Neural progenitor cell (in vitro differentiated cells): ENCODE measurements around the gene NKAIN4. TPM values are rescaled to one million over a fixed set of nuclear protein-coding genes. Genes with fewer than 3 reads are reported as not detected.

Source experiments
- DNase-seq: peaks from one replicate; pipeline ENCODE4 v3.0.0-alpha.2; 2016; ENCODE audit warnings: low spot score
- H2AFZ ChIP-seq: fragments of 200-600 bp; sonication (generic); replicated peaks from 2 replicates; pipeline ENCODE4 v1.6.1; 2016; ENCODE audit warnings: antibody characterized with exemption
- H3F3A ChIP-seq: fragments of 200-600 bp; sonication (generic); 2 replicates; pipeline ENCODE4 v1.6.1; 2016; ENCODE audit warnings: antibody characterized with exemption, low read depth
- H3K27ac ChIP-seq: fragments of 200-600 bp; sonication (generic); 2 replicates; pipeline ENCODE4 v1.5.1; 2016; ENCODE audit warnings: mild to moderate bottlenecking
- H3K27me3 ChIP-seq: fragments of 200-600 bp; sonication (generic); 2 replicates; pipeline ENCODE4 v1.6.1; 2016; ENCODE audit warnings: mild to moderate bottlenecking, moderate library complexity
- H3K36me3 ChIP-seq: fragments of 200-600 bp; sonication (generic); 2 replicates; pipeline ENCODE4 v1.5.1; 2016
- H3K4me1 ChIP-seq: fragments of 200-600 bp; sonication (generic); 2 replicates; pipeline ENCODE4 v1.6.1; 2016; ENCODE audit warnings: mixed run types
- H3K4me2 ChIP-seq: fragments of 200-600 bp; sonication (generic); 2 replicates; pipeline ENCODE4 v1.6.1; 2016
- H3K4me3 ChIP-seq: fragments of 200-600 bp; sonication (generic); 2 replicates; pipeline ENCODE4 v1.5.1; 2016
- H3K79me2 ChIP-seq: fragments of 200-600 bp; sonication (generic); 2 replicates; pipeline ENCODE4 v1.6.1; 2016; ENCODE audit warnings: low read depth
- H3K9ac ChIP-seq: fragments of 200-600 bp; sonication (generic); 2 replicates; pipeline ENCODE4 v1.6.1; 2016
- H3K9me3 ChIP-seq: fragments of 200-600 bp; sonication (generic); 2 replicates; pipeline ENCODE4 v1.5.1; 2016; ENCODE audit warnings: low read depth
- H4K20me1 ChIP-seq: fragments of 200-600 bp; sonication (generic); 2 replicates; pipeline ENCODE4 v1.6.1; 2016; ENCODE audit warnings: low read depth
- H3K27ac Mint-ChIP-seq: 3 replicates; pipeline ENCODE4 v1.8.0; 2021; ENCODE audit warnings: mixed read lengths
- H3K27me3 Mint-ChIP-seq: 2 replicates; pipeline ENCODE4 v1.8.0; 2022; ENCODE audit warnings: low read depth, mild to moderate bottlenecking, inconsistent platforms, moderate library complexity, mixed read lengths; ENCODE audit not compliant: insufficient read depth
- H3K36me3 Mint-ChIP-seq: 3 replicates; pipeline ENCODE4 v1.8.0; 2021; ENCODE audit warnings: mixed read lengths
- H3K4me1 Mint-ChIP-seq: 3 replicates; pipeline ENCODE4 v1.8.0; 2021; ENCODE audit warnings: mixed read lengths
- H3K4me3 Mint-ChIP-seq: 3 replicates; pipeline ENCODE4 v1.8.0; 2021; ENCODE audit warnings: mild to moderate bottlenecking, moderate library complexity, mixed read lengths
- H3K9me3 Mint-ChIP-seq: 3 replicates; pipeline ENCODE4 v1.8.0; 2020; ENCODE audit warnings: mixed read lengths
- CTCF ChIP-seq: fragments of 200-600 bp; sonication (generic); IDR thresholded peaks from 2 replicates; pipeline ENCODE4 v1.5.1; 2017; ENCODE audit warnings: antibody characterized with exemption, mild to moderate bottlenecking
- EZH2 ChIP-seq: fragments of 200-600 bp; sonication (generic); IDR thresholded peaks from 2 replicates; pipeline ENCODE4 v1.6.1; 2017; ENCODE audit warnings: antibody characterized with exemption, mild to moderate bottlenecking, moderate library complexity
- EZH2phosphoT487 ChIP-seq: fragments of 200-600 bp; sonication (generic); IDR thresholded peaks from 2 replicates; pipeline ENCODE4 v1.6.1; 2017; ENCODE audit warnings: antibody characterized with exemption
- total RNA-seq: library from RNA; depleted of rRNA; stranded (reverse); fragments of >200 nt; gene quantifications from 2 replicates; pipeline ENCODE4 v1.2.3, GENCODE V29; 2015; ENCODE audit warnings: low replicate concordance

NKAIN4 gene
- total RNA-seq, 1 donor from 2014 or later, result 9.7 TPM

GRCh38 chr20:63264000-63264399 lies 9.7 kb upstream of the NKAIN4 start:
- Histone ChIP-seq H3K4me3 (no peak overlapping the region), H3K27me3 (no peaks in the 10 kb centered on the region), H3K9me3 (no peaks in the 10 kb centered on the region), H3K27ac (no peak overlapping the region), H4K20me1 (no peaks in the 10 kb centered on the region), H3K4me1 (peaks cover 22% of the 10 kb centered on the region), H3F3A (peaks cover 13% of the 10 kb centered on the region), H2AFZ (no peak overlapping the region), H3K79me2 (no peaks in the 10 kb centered on the region), H3K36me3 (no peaks in the 10 kb centered on the region), H3K9ac (no peak overlapping the region), H3K4me2 (no peak overlapping the region)
- no peak for DNase-seq
- H3K36me3 Mint-ChIP-seq, result no peaks in the 10 kb centered on the region
- H3K4me1 Mint-ChIP-seq, result peaks cover 77% of the 10 kb centered on the region
- peaks cover 17% of the 10 kb centered on the region for H3K27me3 Mint-ChIP-seq
- TF ChIP-seq EZH2phosphoT487 (no peak), EZH2 (no peak), CTCF (no peak)
- H3K27ac Mint-ChIP-seq, result peak overlapping the region; percentile 95
- no peak overlapping the region for H3K4me3 Mint-ChIP-seq
- H3K9me3 Mint-ChIP-seq, result no peaks in the 10 kb centered on the region

GRCh38 chr20:63262836-63263235 lies 8.6 kb upstream of the NKAIN4 start:
- Histone ChIP-seq H3K27ac (no peak overlapping the region), H3K9me3 (no peaks in the 10 kb centered on the region), H3K36me3 (no peaks in the 10 kb centered on the region), H3K4me3 (no peak overlapping the region), H3F3A (peaks cover 13% of the 10 kb centered on the region), H3K4me2 (no peak overlapping the region), H3K27me3 (no peaks in the 10 kb centered on the region), H3K9ac (no peak overlapping the region), H3K79me2 (no peaks in the 10 kb centered on the region), H2AFZ (no peak overlapping the region), H3K4me1 (peaks cover 22% of the 10 kb centered on the region), H4K20me1 (no peaks in the 10 kb centered on the region)
- Mint-ChIP-seq H3K36me3 (no peaks in the 10 kb centered on the region), H3K9me3 (no peaks in the 10 kb centered on the region), H3K27ac (peak overlapping the region; percentile 65), H3K4me3 (peak overlapping the region; percentile 71), H3K4me1 (peaks cover 74% of the 10 kb centered on the region), H3K27me3 (peaks cover 14% of the 10 kb centered on the region)
- no peak for DNase-seq
- TF ChIP-seq EZH2phosphoT487, result no peak
- TF ChIP-seq CTCF, result no peak
- no peak for TF ChIP-seq EZH2

GRCh38 chr20:63261795-63262528 lies 7.7 kb upstream of the NKAIN4 start:
- DNase-seq, result no peak
- Histone ChIP-seq H3K79me2 (no peaks in the 10 kb centered on the region), H3K27ac (no peak overlapping the region), H4K20me1 (no peaks in the 10 kb centered on the region), H3K27me3 (no peaks in the 10 kb centered on the region), H3K4me1 (peaks cover 22% of the 10 kb centered on the region), H3K4me2 (peak overlapping the region; percentile 63), H3F3A (peaks cover 13% of the 10 kb centered on the region), H2AFZ (peak overlapping the region; percentile 93), H3K9me3 (no peaks in the 10 kb centered on the region), H3K4me3 (no peak overlapping the region), H3K9ac (peak overlapping the region; percentile 28), H3K36me3 (no peaks in the 10 kb centered on the region)
- no peaks in the 10 kb centered on the region for H3K9me3 Mint-ChIP-seq
- peak overlapping the region; percentile 68 for H3K4me3 Mint-ChIP-seq
- H3K27me3 Mint-ChIP-seq, result peaks cover 12% of the 10 kb centered on the region
- peaks cover 3% of the 10 kb centered on the region for H3K36me3 Mint-ChIP-seq
- peak overlapping the region; percentile 98 for H3K27ac Mint-ChIP-seq
- peaks cover 69% of the 10 kb centered on the region for H3K4me1 Mint-ChIP-seq
- TF ChIP-seq EZH2 (no peak), CTCF (no peak), EZH2phosphoT487 (no peak)
